HL-60 (cell line): ENCODE data around the gene ZNF44.

Experiments
- DNase-seq, 2 experiments: peaks; one replicate each; pipeline ENCODE4 v3.0.0-alpha.2; 2010 to 2020; ENCODE audit warnings: low read depth in 1 of 2, low spot score in 1 of 2
- H3K27ac ChIP-seq: fragments of 250-450 bp; sonication (Bioruptor Pico); replicated peaks from 2 replicates; pipeline ENCODE4 v1.5.1; 2020; ENCODE audit warnings: mild to moderate bottlenecking, moderate library complexity
- H3K27me3 ChIP-seq: fragments of 250-450 bp; sonication (Bioruptor Pico); 2 replicates; pipeline ENCODE4 v1.5.1; 2021; ENCODE audit warnings: mild to moderate bottlenecking, moderate library complexity; ENCODE audit not compliant: insufficient read depth, poor library complexity, severe bottlenecking
- H3K4me3 ChIP-seq: replicated peaks from 2 replicates; pipeline ENCODE4 v1.5.1; 2011; ENCODE audit warnings: mild to moderate bottlenecking, control low read depth, low read length; ENCODE audit not compliant: insufficient read depth
- GABPA ChIP-seq: IDR thresholded peaks from 2 replicates; pipeline ENCODE4 v1.6.1; 2012; ENCODE audit warnings: low read depth
- POLR2AphosphoS5 ChIP-seq: IDR thresholded peaks from 2 replicates; pipeline ENCODE4 v1.6.1; 2012; ENCODE audit warnings: low read depth
- SPI1 ChIP-seq: IDR thresholded peaks from 2 replicates; pipeline ENCODE4 v1.6.1; 2012; ENCODE audit warnings: low read depth, mild to moderate bottlenecking, borderline replicate concordance
- TF ChIP-seq, protein P1 (sequence below): IDR thresholded peaks from 2 replicates; pipeline ENCODE4 v1.6.1; 2012; ENCODE audit warnings: low read depth; ENCODE audit not compliant: insufficient replicate concordance
- TF ChIP-seq, protein P2 (sequence below): IDR thresholded peaks from one replicate; pipeline ENCODE4 v1.5.1; 2011; ENCODE audit warnings: low read length, control low read depth, inconsistent platforms; ENCODE audit not compliant: insufficient read depth

ZNF44 gene

GRCh38 chr19:12247644-12248222, 47.0 kb downstream of the ZNF44 start:
- Histone ChIP-seq H3K27ac (no peak overlapping the region), H3K4me3 (no peak overlapping the region), H3K27me3 (no peaks in the 10 kb centered on the region)
- TF ChIP-seq POLR2AphosphoS5 (no peak), SPI1 (no peak), GABPA (no peak)
- TF ChIP-seq, protein P1, sequence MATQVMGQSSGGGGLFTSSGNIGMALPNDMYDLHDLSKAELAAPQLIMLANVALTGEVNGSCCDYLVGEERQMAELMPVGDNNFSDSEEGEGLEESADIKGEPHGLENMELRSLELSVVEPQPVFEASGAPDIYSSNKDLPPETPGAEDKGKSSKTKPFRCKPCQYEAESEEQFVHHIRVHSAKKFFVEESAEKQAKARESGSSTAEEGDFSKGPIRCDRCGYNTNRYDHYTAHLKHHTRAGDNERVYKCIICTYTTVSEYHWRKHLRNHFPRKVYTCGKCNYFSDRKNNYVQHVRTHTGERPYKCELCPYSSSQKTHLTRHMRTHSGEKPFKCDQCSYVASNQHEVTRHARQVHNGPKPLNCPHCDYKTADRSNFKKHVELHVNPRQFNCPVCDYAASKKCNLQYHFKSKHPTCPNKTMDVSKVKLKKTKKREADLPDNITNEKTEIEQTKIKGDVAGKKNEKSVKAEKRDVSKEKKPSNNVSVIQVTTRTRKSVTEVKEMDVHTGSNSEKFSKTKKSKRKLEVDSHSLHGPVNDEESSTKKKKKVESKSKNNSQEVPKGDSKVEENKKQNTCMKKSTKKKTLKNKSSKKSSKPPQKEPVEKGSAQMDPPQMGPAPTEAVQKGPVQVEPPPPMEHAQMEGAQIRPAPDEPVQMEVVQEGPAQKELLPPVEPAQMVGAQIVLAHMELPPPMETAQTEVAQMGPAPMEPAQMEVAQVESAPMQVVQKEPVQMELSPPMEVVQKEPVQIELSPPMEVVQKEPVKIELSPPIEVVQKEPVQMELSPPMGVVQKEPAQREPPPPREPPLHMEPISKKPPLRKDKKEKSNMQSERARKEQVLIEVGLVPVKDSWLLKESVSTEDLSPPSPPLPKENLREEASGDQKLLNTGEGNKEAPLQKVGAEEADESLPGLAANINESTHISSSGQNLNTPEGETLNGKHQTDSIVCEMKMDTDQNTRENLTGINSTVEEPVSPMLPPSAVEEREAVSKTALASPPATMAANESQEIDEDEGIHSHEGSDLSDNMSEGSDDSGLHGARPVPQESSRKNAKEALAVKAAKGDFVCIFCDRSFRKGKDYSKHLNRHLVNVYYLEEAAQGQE: no peak
- TF ChIP-seq, protein P2, sequence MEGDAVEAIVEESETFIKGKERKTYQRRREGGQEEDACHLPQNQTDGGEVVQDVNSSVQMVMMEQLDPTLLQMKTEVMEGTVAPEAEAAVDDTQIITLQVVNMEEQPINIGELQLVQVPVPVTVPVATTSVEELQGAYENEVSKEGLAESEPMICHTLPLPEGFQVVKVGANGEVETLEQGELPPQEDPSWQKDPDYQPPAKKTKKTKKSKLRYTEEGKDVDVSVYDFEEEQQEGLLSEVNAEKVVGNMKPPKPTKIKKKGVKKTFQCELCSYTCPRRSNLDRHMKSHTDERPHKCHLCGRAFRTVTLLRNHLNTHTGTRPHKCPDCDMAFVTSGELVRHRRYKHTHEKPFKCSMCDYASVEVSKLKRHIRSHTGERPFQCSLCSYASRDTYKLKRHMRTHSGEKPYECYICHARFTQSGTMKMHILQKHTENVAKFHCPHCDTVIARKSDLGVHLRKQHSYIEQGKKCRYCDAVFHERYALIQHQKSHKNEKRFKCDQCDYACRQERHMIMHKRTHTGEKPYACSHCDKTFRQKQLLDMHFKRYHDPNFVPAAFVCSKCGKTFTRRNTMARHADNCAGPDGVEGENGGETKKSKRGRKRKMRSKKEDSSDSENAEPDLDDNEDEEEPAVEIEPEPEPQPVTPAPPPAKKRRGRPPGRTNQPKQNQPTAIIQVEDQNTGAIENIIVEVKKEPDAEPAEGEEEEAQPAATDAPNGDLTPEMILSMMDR: no peak
- DNase-seq: no peak

DNA sequence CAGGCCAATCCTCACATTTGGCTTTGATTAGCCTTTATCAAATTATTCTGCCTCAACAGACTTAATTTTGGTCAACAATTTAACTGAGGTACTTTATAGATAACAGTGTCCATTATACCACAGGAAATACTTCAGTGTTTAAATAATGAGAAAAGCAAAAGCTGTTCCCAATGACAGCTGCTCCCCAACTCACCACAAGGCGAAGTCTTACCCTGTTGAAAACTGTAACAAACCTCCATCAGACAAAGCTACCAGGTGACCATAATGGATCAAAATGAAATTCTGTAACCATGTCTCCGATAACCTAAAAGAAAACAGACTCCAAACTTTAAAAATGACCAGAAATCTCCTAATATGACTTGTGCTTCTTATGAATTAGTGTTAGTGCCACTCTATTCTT, 50.3 kb downstream of the ZNF44 start:
- H3K27me3 ChIP-seq: no peaks in the 10 kb centered on the region
- H3K4me3 ChIP-seq: no peak overlapping the region
- no peak overlapping the region for H3K27ac ChIP-seq
- TF ChIP-seq SPI1 (no peak), POLR2AphosphoS5 (no peak), GABPA (no peak)
- TF ChIP-seq, protein P2: no peak
- TF ChIP-seq, protein P1: no peak
- no peak for DNase-seq

GRCh38 chr19:12237143-12237839, 57.4 kb downstream of the ZNF44 start:
- no peak overlapping the region for H3K4me3 ChIP-seq
- H3K27me3 ChIP-seq: no peaks in the 10 kb centered on the region
- no peak for DNase-seq
- H3K27ac ChIP-seq: no peak overlapping the region
- TF ChIP-seq POLR2AphosphoS5: no peak
- TF ChIP-seq, protein P2: no peak
- TF ChIP-seq SPI1: no peak
- TF ChIP-seq, protein P1: no peak
- no peak for TF ChIP-seq GABPA
